ENCODE data around the gene PRUNE2. TPM values are rescaled to one million over a fixed set of nuclear protein-coding genes. Genes with fewer than 3 reads are reported as not detected.

Gene PRUNE2
- polyA plus RNA-seq, 1 donor (not counting 4 experiments of a cell fraction or from before 2014, with no cell fraction given) = 0.41 TPM

GRCh38 chr9:76894198-76894597, 11.7 kb downstream of the PRUNE2 start:
- Histone ChIP-seq H4K20me1 (ENCODE audit: control insufficient read depth, extremely low read depth, insufficient read depth, low read length) (no peaks in the 10 kb centered on the region), H3K79me2 (ENCODE audit: control insufficient read depth, insufficient read depth, low read length) (no peaks in the 10 kb centered on the region), H3K4me2 (ENCODE audit: control insufficient read depth, extremely low read depth, insufficient read depth, low read depth, low read length) (no peak overlapping the region), H3K9me1 (ENCODE audit: control insufficient read depth, extremely low read depth, insufficient read depth, low read length) (no peaks in the 10 kb centered on the region), H3K36me3 (ENCODE audit: control insufficient read depth in 2 of 2, extremely low read depth in 1 of 2, insufficient read depth in 2 of 2, low read length in 2 of 2) (no peaks in the 10 kb centered on the region), H3K4me1 (ENCODE audit: control insufficient read depth, extremely low read depth, insufficient read depth, low read length) (no peaks in the 10 kb centered on the region), H3K4me3 (ENCODE audit: control insufficient read depth in 2 of 3, extremely low read depth in 1 of 3, insufficient read depth in 2 of 3, low read depth in 1 of 3, low read length in 3 of 3) (no peak overlapping the region), H3K9ac (ENCODE audit: control insufficient read depth, extremely low read depth, insufficient read depth, low read length) (no peak overlapping the region), H3K27ac (ENCODE audit: control insufficient read depth, insufficient read depth, low read length) (no peak overlapping the region), H3K9me3 (ENCODE audit: control insufficient read depth, low read depth, low read length) (no peaks in the 10 kb centered on the region), H3K27me3 (ENCODE audit: control insufficient read depth, extremely low read depth, insufficient read depth, low read length) (no peaks in the 10 kb centered on the region), H2AFZ (ENCODE audit: control insufficient read depth, low read length) (no peak overlapping the region)
- dilution Hi-C loops (cut with MboI; ENCODE audit: extremely low pct_ligation_motif_present, low sequenced_read_pairs) = no loop called here
- DNase-seq (ENCODE audit: low read depth, low spot score) = no peak
- no peak for TF ChIP-seq EZH2 (IDR thresholded peaks at IDR 0.05; ENCODE audit: low read length)
- TF ChIP-seq, protein P1, sequence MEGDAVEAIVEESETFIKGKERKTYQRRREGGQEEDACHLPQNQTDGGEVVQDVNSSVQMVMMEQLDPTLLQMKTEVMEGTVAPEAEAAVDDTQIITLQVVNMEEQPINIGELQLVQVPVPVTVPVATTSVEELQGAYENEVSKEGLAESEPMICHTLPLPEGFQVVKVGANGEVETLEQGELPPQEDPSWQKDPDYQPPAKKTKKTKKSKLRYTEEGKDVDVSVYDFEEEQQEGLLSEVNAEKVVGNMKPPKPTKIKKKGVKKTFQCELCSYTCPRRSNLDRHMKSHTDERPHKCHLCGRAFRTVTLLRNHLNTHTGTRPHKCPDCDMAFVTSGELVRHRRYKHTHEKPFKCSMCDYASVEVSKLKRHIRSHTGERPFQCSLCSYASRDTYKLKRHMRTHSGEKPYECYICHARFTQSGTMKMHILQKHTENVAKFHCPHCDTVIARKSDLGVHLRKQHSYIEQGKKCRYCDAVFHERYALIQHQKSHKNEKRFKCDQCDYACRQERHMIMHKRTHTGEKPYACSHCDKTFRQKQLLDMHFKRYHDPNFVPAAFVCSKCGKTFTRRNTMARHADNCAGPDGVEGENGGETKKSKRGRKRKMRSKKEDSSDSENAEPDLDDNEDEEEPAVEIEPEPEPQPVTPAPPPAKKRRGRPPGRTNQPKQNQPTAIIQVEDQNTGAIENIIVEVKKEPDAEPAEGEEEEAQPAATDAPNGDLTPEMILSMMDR (optimal IDR thresholded peaks at IDR 0.05 in 1 of 3, IDR thresholded peaks at IDR 0.05 in 1 of 3, conservative IDR thresholded peaks at IDR 0.05 in 1 of 3; ENCODE audit: extremely low read depth in 1 of 3, insufficient read depth in 2 of 3, low read length in 3 of 3) = no peak
- no peak for FAIRE-seq

DNA sequence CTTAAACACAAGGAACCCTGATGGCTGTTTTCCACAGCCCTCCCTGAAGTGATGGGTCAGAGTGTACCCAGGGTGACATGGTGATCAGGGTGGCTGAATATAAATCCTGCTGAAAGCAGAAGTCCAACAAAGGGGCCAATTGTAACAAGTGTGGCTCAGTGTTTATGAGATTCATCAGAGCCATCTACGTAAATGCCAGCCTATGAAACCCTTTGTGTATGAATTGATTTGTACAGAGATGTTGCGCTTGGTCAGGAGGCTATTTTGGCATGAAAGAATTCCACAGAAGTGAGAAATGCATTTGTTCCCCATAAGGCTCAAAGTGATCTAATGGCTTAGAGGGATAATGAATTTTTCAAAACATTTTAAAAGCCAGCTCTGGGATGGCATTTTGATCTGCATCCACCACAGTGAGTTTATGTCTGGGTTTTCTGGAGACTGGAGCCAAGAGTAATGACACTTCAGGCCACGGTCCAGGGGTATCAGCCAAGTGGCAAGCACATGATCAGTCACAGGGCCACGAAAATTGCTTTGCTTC, 12.4 kb downstream of the PRUNE2 start:
- Histone ChIP-seq H3K27me3 (ENCODE audit: control insufficient read depth, extremely low read depth, insufficient read depth, low read length) (no peaks in the 10 kb centered on the region), H2AFZ (ENCODE audit: control insufficient read depth, low read length) (no peak overlapping the region), H3K9ac (ENCODE audit: control insufficient read depth, extremely low read depth, insufficient read depth, low read length) (no peak overlapping the region), H3K4me1 (ENCODE audit: control insufficient read depth, extremely low read depth, insufficient read depth, low read length) (no peaks in the 10 kb centered on the region), H3K4me3 (ENCODE audit: control insufficient read depth in 2 of 3, extremely low read depth in 1 of 3, insufficient read depth in 2 of 3, low read depth in 1 of 3, low read length in 3 of 3) (no peak overlapping the region), H3K9me3 (ENCODE audit: control insufficient read depth, low read depth, low read length) (no peaks in the 10 kb centered on the region), H4K20me1 (ENCODE audit: control insufficient read depth, extremely low read depth, insufficient read depth, low read length) (no peaks in the 10 kb centered on the region), H3K79me2 (ENCODE audit: control insufficient read depth, insufficient read depth, low read length) (no peaks in the 10 kb centered on the region), H3K9me1 (ENCODE audit: control insufficient read depth, extremely low read depth, insufficient read depth, low read length) (no peaks in the 10 kb centered on the region), H3K4me2 (ENCODE audit: control insufficient read depth, extremely low read depth, insufficient read depth, low read depth, low read length) (no peak overlapping the region), H3K36me3 (ENCODE audit: control insufficient read depth in 2 of 2, extremely low read depth in 1 of 2, insufficient read depth in 2 of 2, low read length in 2 of 2) (no peaks in the 10 kb centered on the region), H3K27ac (ENCODE audit: control insufficient read depth, insufficient read depth, low read length) (no peak overlapping the region)
- FAIRE-seq (no peak), DNase-seq (ENCODE audit: low read depth, low spot score) (no peak)
- dilution Hi-C loops (cut with MboI; ENCODE audit: extremely low pct_ligation_motif_present, low sequenced_read_pairs) = no loop called here
- no peak for TF ChIP-seq EZH2 (IDR thresholded peaks at IDR 0.05; ENCODE audit: low read length)
- TF ChIP-seq, protein P1 (optimal IDR thresholded peaks at IDR 0.05 in 1 of 3, IDR thresholded peaks at IDR 0.05 in 1 of 3, conservative IDR thresholded peaks at IDR 0.05 in 1 of 3; ENCODE audit: extremely low read depth in 1 of 3, insufficient read depth in 2 of 3, low read length in 3 of 3) = no peak

All from keratinocyte (primary cell).